GM12892 (cell line): ENCODE measurements around the gene MTF2.

ENCODE experiments used
- POLR2A ChIP-seq: IDR thresholded peaks from 2 replicates; pipeline ENCODE4 v1.6.1; 2011; ENCODE audit warnings: low read depth, low read length, control low read depth
- POLR2AphosphoS5 ChIP-seq: IDR thresholded peaks from 2 replicates; pipeline ENCODE4 v1.6.1; 2011; ENCODE audit warnings: low read depth, low read length, control low read depth
- TAF1 ChIP-seq: IDR thresholded peaks from 2 replicates; pipeline ENCODE4 v1.6.1; 2011; ENCODE audit warnings: low read depth, mild to moderate bottlenecking, control low read depth, low read length, borderline replicate concordance

- no peak for TF ChIP-seq POLR2AphosphoS5
- no peak for TF ChIP-seq POLR2A
- TF ChIP-seq TAF1, result no peak
Measured at GRCh38 chr1:93036672-93037071, 42.4 kb upstream of the MTF2 start.
